HEK293 (cell line): ENCODE results near the gene ADAMTSL5.

Source experiments
- FEZF1 ChIP-seq: fragments of 450-650 bp; formaldehyde crosslinking; IDR thresholded peaks from 2 replicates; pipeline ENCODE4 v1.5.1; 2016; ENCODE audit warnings: missing biosample characterization, missing genetic modification characterization
- GFI1B ChIP-seq: fragments of 450-650 bp; formaldehyde crosslinking; IDR thresholded peaks from 2 replicates; pipeline ENCODE4 v1.5.1; 2016; ENCODE audit warnings: missing biosample characterization, missing genetic modification characterization
- KLF16 ChIP-seq: fragments of 450-650 bp; formaldehyde crosslinking; IDR thresholded peaks from 2 replicates; pipeline ENCODE4 v1.5.1; 2017; ENCODE audit warnings: missing biosample characterization, missing genetic modification characterization
- PRDM2 ChIP-seq: fragments of 450-650 bp; formaldehyde crosslinking; IDR thresholded peaks from 2 replicates; pipeline ENCODE4 v1.5.1; 2016; ENCODE audit warnings: missing biosample characterization, missing genetic modification characterization, borderline replicate concordance
- ZBTB11 ChIP-seq: fragments of 450-650 bp; formaldehyde crosslinking; conservative IDR thresholded peaks from 2 replicates; pipeline ENCODE4 v1.5.1; 2016; ENCODE audit warnings: low read depth, missing biosample characterization, missing genetic modification characterization
- ZBTB49 ChIP-seq: fragments of 450-650 bp; formaldehyde crosslinking; IDR thresholded peaks from 2 replicates; pipeline ENCODE4 v1.5.1; 2016; ENCODE audit warnings: missing biosample characterization, missing genetic modification characterization, low read depth
- ZNF146 ChIP-seq: fragments of 450-650 bp; formaldehyde crosslinking; IDR thresholded peaks from 2 replicates; pipeline ENCODE4 v1.5.1; 2016; ENCODE audit warnings: missing biosample characterization, missing genetic modification characterization
- ZNF324 ChIP-seq: fragments of 450-650 bp; formaldehyde crosslinking; IDR thresholded peaks from 2 replicates; pipeline ENCODE4 v1.5.1; 2016; ENCODE audit warnings: missing biosample characterization, missing genetic modification characterization
- ZNF398 ChIP-seq: fragments of 450-650 bp; formaldehyde crosslinking; IDR thresholded peaks from 2 replicates; pipeline ENCODE4 v1.5.1; 2017; ENCODE audit warnings: missing biosample characterization, missing genetic modification characterization
- ZNF416 ChIP-seq: fragments of 450-650 bp; formaldehyde crosslinking; IDR thresholded peaks from 2 replicates; pipeline ENCODE4 v1.5.1; 2016; ENCODE audit warnings: missing biosample characterization, missing genetic modification characterization
- ZNF426 ChIP-seq: fragments of 450-650 bp; formaldehyde crosslinking; IDR thresholded peaks from 2 replicates; pipeline ENCODE4 v1.5.1; 2017; ENCODE audit warnings: missing biosample characterization, missing genetic modification characterization, mild to moderate bottlenecking, inconsistent platforms, moderate library complexity
- ZNF513 ChIP-seq: fragments of 450-650 bp; IDR thresholded peaks from 2 replicates; pipeline ENCODE4 v1.5.1; 2018; ENCODE audit warnings: missing biosample characterization, missing genetic modification characterization
- ZNF600 ChIP-seq: fragments of 450-650 bp; formaldehyde crosslinking; IDR thresholded peaks from 2 replicates; pipeline ENCODE4 v1.5.1; 2016; ENCODE audit warnings: missing biosample characterization, missing genetic modification characterization
- ZNF639 ChIP-seq: fragments of 450-650 bp; formaldehyde crosslinking; IDR thresholded peaks from 2 replicates; pipeline ENCODE4 v1.5.1; 2016; ENCODE audit warnings: missing biosample characterization, missing genetic modification characterization
- ZNF768 ChIP-seq: fragments of 450-650 bp; formaldehyde crosslinking; IDR thresholded peaks from 2 replicates; pipeline ENCODE4 v1.5.1; 2018; ENCODE audit warnings: missing biosample characterization, mild to moderate bottlenecking, missing genetic modification characterization
- ZNF776 ChIP-seq: fragments of 450-650 bp; formaldehyde crosslinking; IDR thresholded peaks from 2 replicates; pipeline ENCODE4 v1.5.0; 2017; ENCODE audit warnings: missing biosample characterization, missing genetic modification characterization, borderline replicate concordance
- ZNF830 ChIP-seq: fragments of 450-650 bp; IDR thresholded peaks from 2 replicates; pipeline ENCODE4 v1.5.0; 2018; ENCODE audit warnings: missing biosample characterization, missing genetic modification characterization, low read depth, mild to moderate bottlenecking, moderate library complexity
- ZSCAN18 ChIP-seq: fragments of 450-650 bp; formaldehyde crosslinking; IDR thresholded peaks from 2 replicates; pipeline ENCODE4 v1.5.1; 2016; ENCODE audit warnings: missing biosample characterization, missing genetic modification characterization
- ZXDB ChIP-seq: fragments of 450-650 bp; formaldehyde crosslinking; IDR thresholded peaks from 2 replicates; pipeline ENCODE4 v1.5.1; 2016; ENCODE audit warnings: missing biosample characterization, missing genetic modification characterization

ADAMTSL5 gene

GRCh38 chr19:1524972-1525325, 12.1 kb upstream of the ADAMTSL5 start (continued):
- TF ChIP-seq ZSCAN18 (tag by site-specific recombination) (no peak), ZNF768 (tag by site-specific recombination) (no peak), ZBTB11 (tag by site-specific recombination) (no peak), ZBTB49 (tag by site-specific recombination) (no peak), ZNF513 (no peak), ZNF830 (tag by site-specific recombination) (no peak), KLF16 (no peak), ZNF776 (tag by site-specific recombination) (no peak), ZNF398 (tag by site-specific recombination) (no peak), ZNF146 (tag by site-specific recombination) (peak; percentile 19; the same call in 1 of the 2 replicates), FEZF1 (no peak), ZNF600 (tag by site-specific recombination) (no peak), GFI1B (no peak), PRDM2 (tag by site-specific recombination) (no peak), ZNF324 (no peak), ZNF416 (no peak), ZXDB (tag by site-specific recombination) (no peak), ZNF426 (tag by site-specific recombination) (no peak), ZNF639 (tag by site-specific recombination) (no peak)
